SK-N-SH (cell line): ENCODE measurements around the gene DERA. TPM values are rescaled to one million over a fixed set of nuclear protein-coding genes. Genes with fewer than 3 reads are reported as not detected.

Source experiments
- CTCF ChIA-PET: fragments of 300-600, 350-600 bp; formaldehyde crosslinking; extraction: SDS; loops from one replicate; lab custom pipeline; 2021; lab: Yijun Ruan, JAX
- POLR2A ChIA-PET: fragments of 350-600 bp; sonication (Branson Sonifier 250); formaldehyde crosslinking; extraction: SDS; loops from one replicate; lab custom pipeline; 2020; ENCODE audit warnings: antibody characterized with exemption, inconsistent platforms; lab: Yijun Ruan, JAX
- DNase-seq: peaks from one replicate; pipeline ENCODE4 v3.0.0; 2012
- H2AFZ ChIP-seq: fragments of 200-600 bp; sonication (generic); 2 replicates; pipeline ENCODE4 v1.8.1; 2016; ENCODE audit warnings: antibody characterized with exemption, mild to moderate bottlenecking, low read depth
- H3F3A ChIP-seq: fragments of 200-600 bp; sonication (generic); replicated peaks from 2 replicates; pipeline ENCODE3; 2016; ENCODE audit warnings: antibody characterized with exemption, mild to moderate bottlenecking; ENCODE audit not compliant: insufficient read depth
- H3K27ac ChIP-seq, 2 experiments: fragments of 200-500 bp in 1 of 2; fragments of 200-600 bp in 1 of 2; sonication (Bioruptor generic) in 1 of 2; sonication (generic), shearing (Covaris generic) in 1 of 2; 2 replicates each; pipeline versions ENCODE4 v1.5.1 to v1.6.1; 2014 to 2016; ENCODE audit warnings: low read depth in 2 of 2, inconsistent platforms in 1 of 2, low read length in 1 of 2, mild to moderate bottlenecking in 1 of 2, mixed read lengths in 1 of 2
- H3K27me3 ChIP-seq: fragments of 200-600 bp; sonication (generic), shearing (Covaris generic); 2 replicates; pipeline ENCODE4 v1.6.1; 2016; ENCODE audit warnings: mixed run types; ENCODE audit not compliant: insufficient read depth
- H3K36me3 ChIP-seq, 2 experiments: fragments of 200-500 bp in 1 of 2; fragments of 200-600 bp in 1 of 2; sonication (Bioruptor generic) in 1 of 2; sonication (generic) in 1 of 2; replicated peaks in 1 of 2; 2 replicates each; pipeline versions ENCODE3 to v1.5.1; 2014 to 2016; ENCODE audit warnings: low read length in 1 of 2, mild to moderate bottlenecking in 1 of 2; ENCODE audit not compliant: insufficient read depth in 2 of 2, control insufficient read depth in 1 of 2
- H3K4me1 ChIP-seq, 2 experiments: fragments of 200-500 bp in 1 of 2; fragments of 200-600 bp in 1 of 2; sonication (Bioruptor generic) in 1 of 2; sonication (generic), shearing (Covaris generic) in 1 of 2; 2 replicates each; pipeline versions ENCODE4 v1.5.1 to v1.6.1; 2014 to 2016; ENCODE audit warnings: low read depth in 1 of 2, low read length in 1 of 2, mixed run types in 1 of 2; ENCODE audit not compliant: insufficient read depth in 2 of 2, control insufficient read depth in 1 of 2
- H3K4me2 ChIP-seq: fragments of 200-600 bp; sonication (generic), shearing (Covaris generic); 2 replicates; pipeline ENCODE4 v1.6.1; 2017; ENCODE audit warnings: mixed run types
- H3K4me3 ChIP-seq, 2 experiments: fragments of 200-500 bp in 1 of 2; fragments of 200-600 bp in 1 of 2; sonication (Bioruptor generic) in 1 of 2; sonication (generic), shearing (Covaris generic) in 1 of 2; 2 replicates each; pipeline versions ENCODE4 v1.5.1 to v1.8.1; 2014 to 2016; ENCODE audit warnings: low read depth in 2 of 2, inconsistent platforms in 1 of 2, low read length in 1 of 2, mild to moderate bottlenecking in 1 of 2, mixed read lengths in 1 of 2, moderate library complexity in 1 of 2
- H3K79me2 ChIP-seq: fragments of 200-600 bp; sonication (generic); 2 replicates; pipeline ENCODE4 v1.8.1; 2017; ENCODE audit warnings: mild to moderate bottlenecking; ENCODE audit not compliant: insufficient read depth
- H3K9ac ChIP-seq: fragments of 200-600 bp; sonication (generic); 2 replicates; pipeline ENCODE4 v1.6.1; 2017; ENCODE audit warnings: mixed run types
- H3K9me2 ChIP-seq: fragments of 200-600 bp; sonication (generic); 2 replicates; pipeline ENCODE4 v1.6.1; 2017; ENCODE audit warnings: mixed run types
- H3K9me3 ChIP-seq: fragments of 200-600 bp; sonication (generic); 2 replicates; pipeline ENCODE4 v1.6.1; 2017; ENCODE audit warnings: mixed run types, mild to moderate bottlenecking, moderate library complexity
- H4K20me1 ChIP-seq: fragments of 200-600 bp; sonication (generic); 2 replicates; pipeline ENCODE4 v1.6.1; 2017; ENCODE audit warnings: mild to moderate bottlenecking, mixed run types; ENCODE audit not compliant: insufficient read depth
- EP300 ChIP-seq, 2 experiments: IDR thresholded peaks; 2 replicates each; pipeline versions ENCODE4 v1.4.0 to v1.6.1; 2012; ENCODE audit warnings: borderline replicate concordance in 1 of 2, low read depth in 1 of 2, low read length in 1 of 2
- FOSL2 ChIP-seq: IDR thresholded peaks from 2 replicates; pipeline ENCODE4 v1.4.0; 2012; ENCODE audit warnings: low read depth, mild to moderate bottlenecking, moderate library complexity, borderline replicate concordance
- FOXJ3 ChIP-seq: sonication (generic); formaldehyde crosslinking; IDR thresholded peaks from 2 replicates; pipeline ENCODE4 v1.5.1; 2020; ENCODE audit warnings: mild to moderate bottlenecking, missing genetic modification reagents
- FOXM1 ChIP-seq: IDR thresholded peaks from 2 replicates; pipeline ENCODE4 v1.4.0; 2012; ENCODE audit warnings: low read depth, mild to moderate bottlenecking
- GABPA ChIP-seq: IDR thresholded peaks from 2 replicates; pipeline ENCODE4 v1.4.0; 2012; ENCODE audit warnings: low read depth, mild to moderate bottlenecking
- GATA2 ChIP-seq: sonication (generic); formaldehyde crosslinking; IDR thresholded peaks from 2 replicates; pipeline ENCODE4 v1.5.0; 2020; ENCODE audit warnings: mild to moderate bottlenecking, missing genetic modification reagents
- IRF3 ChIP-seq: fragments of 150-350 bp; IDR thresholded peaks from 2 replicates; pipeline ENCODE4 v1.6.1; 2016; ENCODE audit warnings: mild to moderate bottlenecking, low read depth, low read length
- MEF2A ChIP-seq: IDR thresholded peaks from 2 replicates; pipeline ENCODE4 v1.4.0; 2012; ENCODE audit warnings: low read depth, borderline replicate concordance
- NRF1 ChIP-seq: IDR thresholded peaks from 2 replicates; pipeline ENCODE4 v1.6.1; 2012; ENCODE audit warnings: low read depth, mild to moderate bottlenecking, low read length
- RCOR1 ChIP-seq: fragments of 150-350 bp; IDR thresholded peaks from 2 replicates; pipeline ENCODE4 v1.6.1; 2017; ENCODE audit warnings: antibody characterized with exemption, low read length
- RFX5 ChIP-seq: IDR thresholded peaks from 2 replicates; pipeline ENCODE4 v1.6.1; 2012; ENCODE audit warnings: mild to moderate bottlenecking, improper control_type of control experiment, low read length
- SIN3A ChIP-seq: IDR thresholded peaks from 2 replicates; pipeline ENCODE4 v1.6.1; 2012; ENCODE audit warnings: low read depth, mild to moderate bottlenecking, low read length, moderate library complexity, borderline replicate concordance
- TAF1 ChIP-seq: IDR thresholded peaks from 2 replicates; pipeline ENCODE4 v1.6.1; 2012; ENCODE audit warnings: low read depth, mild to moderate bottlenecking, low read length, moderate library complexity, borderline replicate concordance
- TCF12 ChIP-seq: IDR thresholded peaks from 2 replicates; pipeline ENCODE4 v1.4.0; 2012
- TEAD4 ChIP-seq: IDR thresholded peaks from 2 replicates; pipeline ENCODE4 v1.4.0; 2012; ENCODE audit warnings: mild to moderate bottlenecking, borderline replicate concordance; ENCODE audit not compliant: insufficient read depth
- USF1 ChIP-seq: IDR thresholded peaks from 2 replicates; pipeline ENCODE4 v1.4.0; 2012; ENCODE audit warnings: low read depth, borderline replicate concordance
- YY1 ChIP-seq: IDR thresholded peaks from 2 replicates; pipeline ENCODE4 v1.4.0; 2012; ENCODE audit warnings: low read depth, mild to moderate bottlenecking
- WGBS: methylation state at CpG from one replicate; pipeline ENCODE4 v1.1.6; 2017; ENCODE audit warnings: low lambda C conversion rate; 5-methylcytosine and 5-hydroxymethylcytosine counted together
- polyA plus RNA-seq, 3 experiments: library from polyadenylated mRNA; depleted of rRNA; stranded (reverse); fragments of >200 nt; gene quantifications; 2 replicates each; pipeline ENCODE4 v1.2.3, GENCODE V29; 2012
- TF ChIP-seq, protein P1 (sequence below): IDR thresholded peaks from 2 replicates; pipeline ENCODE4; 2012
- TF ChIP-seq, protein P2 (sequence below): fragments of 150-350 bp; IDR thresholded peaks from 2 replicates; pipeline ENCODE4 v1.6.1; 2017; ENCODE audit warnings: antibody characterized with exemption, low read length, low read depth, borderline replicate concordance
- TF ChIP-seq, protein P3 (sequence below): IDR thresholded peaks from 2 replicates; pipeline ENCODE4 v1.4.0; 2012; ENCODE audit warnings: low read depth, borderline replicate concordance

DERA gene
- polyA plus RNA-seq, 1 of the 3 experiments (the other 2 are of a cell fraction) = 16.6 TPM

DNA sequence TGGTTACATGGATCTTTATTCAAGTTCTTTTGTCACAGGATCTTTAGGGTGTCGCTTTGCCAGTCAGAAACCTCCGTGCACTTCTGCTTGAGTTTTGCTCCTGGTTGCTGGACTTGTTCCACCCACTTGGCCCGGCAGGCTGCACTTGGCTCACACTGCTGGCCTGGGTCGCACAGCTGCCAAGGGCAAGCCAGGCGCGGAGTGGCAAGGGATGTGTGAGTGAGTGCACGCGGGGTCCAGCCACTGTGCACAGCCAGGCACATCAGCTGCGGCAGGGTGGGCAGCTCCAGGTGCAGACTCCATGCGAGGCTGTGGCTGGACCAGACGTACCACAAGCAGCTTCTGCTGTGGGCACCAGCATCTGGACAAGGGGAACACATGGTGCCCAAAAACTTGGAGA is 76.6 kb downstream of the DERA start:
- ChIA-PET CTCF (no interaction called here), POLR2A (no interaction called here)
- no peak overlapping the region for H3K9ac ChIP-seq
- H3K9me2 ChIP-seq = no peaks in the 10 kb centered on the region
- H2AFZ ChIP-seq = no peak overlapping the region
- H3K36me3 ChIP-seq = peaks cover 32% of the 10 kb centered on the region in 2 experiments
- no peak overlapping the region for H3K27ac ChIP-seq
- DNase-seq = no peak
- no peaks in the 10 kb centered on the region for H3K79me2 ChIP-seq
- H3F3A ChIP-seq = no peaks in the 10 kb centered on the region
- peaks cover 0 to 2% of the 10 kb centered on the region in 2 experiments; a peak in 3 of 4 replicates for H3K4me1 ChIP-seq
- H3K27me3 ChIP-seq = no peaks in the 10 kb centered on the region
- no peak overlapping the region for H3K4me2 ChIP-seq
- no peak overlapping the region for H3K4me3 ChIP-seq
- no peaks in the 10 kb centered on the region for H4K20me1 ChIP-seq
- TF ChIP-seq, protein P1, sequence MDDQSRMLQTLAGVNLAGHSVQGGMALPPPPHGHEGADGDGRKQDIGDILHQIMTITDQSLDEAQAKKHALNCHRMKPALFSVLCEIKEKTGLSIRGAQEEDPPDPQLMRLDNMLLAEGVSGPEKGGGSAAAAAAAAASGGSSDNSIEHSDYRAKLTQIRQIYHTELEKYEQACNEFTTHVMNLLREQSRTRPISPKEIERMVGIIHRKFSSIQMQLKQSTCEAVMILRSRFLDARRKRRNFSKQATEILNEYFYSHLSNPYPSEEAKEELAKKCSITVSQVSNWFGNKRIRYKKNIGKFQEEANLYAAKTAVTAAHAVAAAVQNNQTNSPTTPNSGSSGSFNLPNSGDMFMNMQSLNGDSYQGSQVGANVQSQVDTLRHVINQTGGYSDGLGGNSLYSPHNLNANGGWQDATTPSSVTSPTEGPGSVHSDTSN = no peak
- TF ChIP-seq FOXJ3 (CRISPR knock-in tag) (no peak), NRF1 (no peak), TAF1 (no peak), FOSL2 (no peak), GABPA (no peak), MEF2A (no peak), TCF12 (no peak), RFX5 (no peak), IRF3 (no peak), GATA2 (CRISPR knock-in tag) (no peak), YY1 (no peak), FOXM1 (no peak), SIN3A (no peak), TEAD4 (no peak), RCOR1 (no peak), EP300 (IDR thresholded peaks at IDR 0.05; ENCODE audit: borderline replicate concordance in 1 of 2, low read depth in 1 of 2, low read length in 1 of 2) (no peak), USF1 (no peak)
- TF ChIP-seq, protein P2, sequence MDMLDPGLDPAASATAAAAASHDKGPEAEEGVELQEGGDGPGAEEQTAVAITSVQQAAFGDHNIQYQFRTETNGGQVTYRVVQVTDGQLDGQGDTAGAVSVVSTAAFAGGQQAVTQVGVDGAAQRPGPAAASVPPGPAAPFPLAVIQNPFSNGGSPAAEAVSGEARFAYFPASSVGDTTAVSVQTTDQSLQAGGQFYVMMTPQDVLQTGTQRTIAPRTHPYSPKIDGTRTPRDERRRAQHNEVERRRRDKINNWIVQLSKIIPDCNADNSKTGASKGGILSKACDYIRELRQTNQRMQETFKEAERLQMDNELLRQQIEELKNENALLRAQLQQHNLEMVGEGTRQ = no peak
- TF ChIP-seq, protein P3, sequence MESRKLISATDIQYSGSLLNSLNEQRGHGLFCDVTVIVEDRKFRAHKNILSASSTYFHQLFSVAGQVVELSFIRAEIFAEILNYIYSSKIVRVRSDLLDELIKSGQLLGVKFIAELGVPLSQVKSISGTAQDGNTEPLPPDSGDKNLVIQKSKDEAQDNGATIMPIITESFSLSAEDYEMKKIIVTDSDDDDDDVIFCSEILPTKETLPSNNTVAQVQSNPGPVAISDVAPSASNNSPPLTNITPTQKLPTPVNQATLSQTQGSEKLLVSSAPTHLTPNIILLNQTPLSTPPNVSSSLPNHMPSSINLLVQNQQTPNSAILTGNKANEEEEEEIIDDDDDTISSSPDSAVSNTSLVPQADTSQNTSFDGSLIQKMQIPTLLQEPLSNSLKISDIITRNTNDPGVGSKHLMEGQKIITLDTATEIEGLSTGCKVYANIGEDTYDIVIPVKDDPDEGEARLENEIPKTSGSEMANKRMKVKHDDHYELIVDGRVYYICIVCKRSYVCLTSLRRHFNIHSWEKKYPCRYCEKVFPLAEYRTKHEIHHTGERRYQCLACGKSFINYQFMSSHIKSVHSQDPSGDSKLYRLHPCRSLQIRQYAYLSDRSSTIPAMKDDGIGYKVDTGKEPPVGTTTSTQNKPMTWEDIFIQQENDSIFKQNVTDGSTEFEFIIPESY = no peak
- no peaks in the 10 kb centered on the region for H3K9me3 ChIP-seq
- 88% methylated on average over 7 of the region's 11 CpGs for WGBS
